HepG2 (cell line): ENCODE measurements around the gene SC5D. TPM values are rescaled to one million over a fixed set of nuclear protein-coding genes. Genes with fewer than 3 reads are reported as not detected.

ENCODE experiments used
- CHCHD3 ChIP-seq: sonication (generic); formaldehyde crosslinking; IDR thresholded peaks from 2 replicates; pipeline ENCODE4 v1.8.0; 2022; ENCODE audit warnings: mild to moderate bottlenecking, missing genetic modification reagents, moderate library complexity
- FOXC1 ChIP-seq: sonication (generic); formaldehyde crosslinking; IDR thresholded peaks from 2 replicates; pipeline ENCODE4 v1.8.0; 2022; ENCODE audit warnings: mild to moderate bottlenecking, missing genetic modification reagents, borderline replicate concordance
- GATAD2A ChIP-seq: IDR thresholded peaks from 2 replicates; pipeline ENCODE4 v1.6.1; 2016
- KDM2A ChIP-seq: sonication (generic); formaldehyde crosslinking; IDR thresholded peaks from 2 replicates; pipeline ENCODE4 v1.4.0; 2020; ENCODE audit warnings: low read depth, missing genetic modification reagents, borderline replicate concordance
- NFIC ChIP-seq: IDR thresholded peaks from 2 replicates; pipeline ENCODE4 v1.6.1; 2012; ENCODE audit warnings: mild to moderate bottlenecking, low read length, inconsistent platforms
- XBP1 ChIP-seq: sonication (generic); formaldehyde crosslinking; IDR thresholded peaks from 2 replicates; pipeline ENCODE4 v1.5.0; 2020; ENCODE audit warnings: missing genetic modification reagents
- ZFP36L1 ChIP-seq: sonication (generic); formaldehyde crosslinking; IDR thresholded peaks from 2 replicates; pipeline ENCODE4 v1.8.0; 2022; ENCODE audit warnings: mild to moderate bottlenecking, missing genetic modification reagents, moderate library complexity
- ZNF235 ChIP-seq: sonication (generic); formaldehyde crosslinking; IDR thresholded peaks from 2 replicates; pipeline ENCODE4 v1.8.1; 2023; ENCODE audit warnings: mild to moderate bottlenecking, missing genetic modification reagents, borderline replicate concordance
- ZNF512 ChIP-seq: sonication (generic); formaldehyde crosslinking; IDR thresholded peaks from 2 replicates; pipeline ENCODE4 v1.4.0; 2020; ENCODE audit warnings: mild to moderate bottlenecking, missing genetic modification reagents
- ZNF556 ChIP-seq: sonication (generic); formaldehyde crosslinking; IDR thresholded peaks from 2 replicates; pipeline ENCODE4 v1.4.0; 2020; ENCODE audit warnings: mild to moderate bottlenecking, missing genetic modification reagents, borderline replicate concordance
- polyA plus RNA-seq, 8 experiments: library from polyadenylated mRNA; depleted of rRNA in 3 of 8; stranded (reverse) in 7 of 8; unstranded in 1 of 8; fragments of >200 nt; fragmentation: Illumina TruSeq in 4 of 8; extraction: Trizol in 4 of 8; gene quantifications; 2 replicates each; pipeline versions ENCODE4 v1.2.1 to v1.2.3, GENCODE V29; 2011 to 2016; ENCODE audit warnings: low read depth in 4 of 8, missing spikeins in 1 of 8, mixed read lengths in 1 of 8; ENCODE audit not compliant: insufficient read depth in 1 of 8
- total RNA-seq, 5 experiments: library from RNA; depleted of rRNA; stranded (reverse); fragments of >200 nt; fragmentation: Illumina TruSeq; extraction: Trizol; gene quantifications; 2 replicates each; pipeline ENCODE4 v1.2.3, GENCODE V29; 2016; ENCODE audit warnings: low read depth in 1 of 5
- TF ChIP-seq, protein P1 (sequence below), 2 experiments: fragments of 450-650 bp in 1 of 2; sonication (generic) in 1 of 2; formaldehyde crosslinking in 1 of 2; IDR thresholded peaks; 2 replicates each; pipeline versions ENCODE4 v1.6.1 to v1.8.0; 2016 to 2022; ENCODE audit warnings: antibody characterized with exemption in 1 of 2, mild to moderate bottlenecking in 1 of 2, missing genetic modification reagents in 1 of 2
- TF ChIP-seq, protein P2 (sequence below): sonication (generic); formaldehyde crosslinking; IDR thresholded peaks from 2 replicates; pipeline ENCODE4 v1.5.1; 2020; ENCODE audit warnings: mild to moderate bottlenecking, missing genetic modification reagents

Gene SC5D
- total and polyA plus RNA-seq, 2 of the 13 experiments (the other 11 are each of a cell fraction or from before 2014, with no cell fraction given) = 84.4 to 155 TPM

DNA sequence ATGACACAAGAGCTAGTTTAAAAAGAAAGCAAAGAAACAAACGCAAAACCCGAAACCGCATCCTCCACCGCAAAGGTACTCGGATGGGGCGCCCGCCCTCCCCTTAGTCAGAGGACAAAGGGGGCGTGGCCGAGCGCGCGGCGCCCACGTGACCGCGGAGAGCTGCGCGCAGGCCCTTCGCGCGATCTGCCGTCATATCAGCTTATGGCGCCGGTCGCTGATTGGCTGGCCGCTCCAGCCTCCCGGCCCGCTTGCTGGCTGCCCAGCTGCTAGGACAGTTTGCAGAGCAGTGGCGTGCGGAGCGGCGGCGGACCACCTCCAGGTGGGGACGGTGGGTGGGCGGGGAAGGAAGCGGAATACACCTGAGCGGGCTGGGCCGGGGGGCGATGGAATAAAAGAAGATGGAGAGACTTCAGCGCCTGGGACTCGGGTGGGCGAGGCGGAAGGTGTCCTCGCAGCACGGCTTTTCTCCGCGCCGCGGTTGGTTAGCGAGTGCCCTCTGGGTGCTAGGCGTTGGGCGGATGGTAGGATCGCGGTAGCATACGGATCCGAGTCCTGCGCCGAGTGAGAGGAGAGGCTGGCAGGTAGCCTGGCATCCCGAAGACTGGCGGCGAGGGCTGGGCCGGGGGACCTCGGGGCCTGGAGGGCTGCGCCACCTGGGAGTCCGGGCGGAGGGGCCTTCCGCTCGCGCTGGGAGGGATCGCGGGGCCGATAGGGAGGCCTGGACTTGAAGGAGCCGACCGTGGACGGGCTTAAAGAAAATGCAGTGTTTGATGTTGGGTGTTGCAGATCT lies at the start of gene SC5D (continued):
- TF ChIP-seq, protein P1, sequence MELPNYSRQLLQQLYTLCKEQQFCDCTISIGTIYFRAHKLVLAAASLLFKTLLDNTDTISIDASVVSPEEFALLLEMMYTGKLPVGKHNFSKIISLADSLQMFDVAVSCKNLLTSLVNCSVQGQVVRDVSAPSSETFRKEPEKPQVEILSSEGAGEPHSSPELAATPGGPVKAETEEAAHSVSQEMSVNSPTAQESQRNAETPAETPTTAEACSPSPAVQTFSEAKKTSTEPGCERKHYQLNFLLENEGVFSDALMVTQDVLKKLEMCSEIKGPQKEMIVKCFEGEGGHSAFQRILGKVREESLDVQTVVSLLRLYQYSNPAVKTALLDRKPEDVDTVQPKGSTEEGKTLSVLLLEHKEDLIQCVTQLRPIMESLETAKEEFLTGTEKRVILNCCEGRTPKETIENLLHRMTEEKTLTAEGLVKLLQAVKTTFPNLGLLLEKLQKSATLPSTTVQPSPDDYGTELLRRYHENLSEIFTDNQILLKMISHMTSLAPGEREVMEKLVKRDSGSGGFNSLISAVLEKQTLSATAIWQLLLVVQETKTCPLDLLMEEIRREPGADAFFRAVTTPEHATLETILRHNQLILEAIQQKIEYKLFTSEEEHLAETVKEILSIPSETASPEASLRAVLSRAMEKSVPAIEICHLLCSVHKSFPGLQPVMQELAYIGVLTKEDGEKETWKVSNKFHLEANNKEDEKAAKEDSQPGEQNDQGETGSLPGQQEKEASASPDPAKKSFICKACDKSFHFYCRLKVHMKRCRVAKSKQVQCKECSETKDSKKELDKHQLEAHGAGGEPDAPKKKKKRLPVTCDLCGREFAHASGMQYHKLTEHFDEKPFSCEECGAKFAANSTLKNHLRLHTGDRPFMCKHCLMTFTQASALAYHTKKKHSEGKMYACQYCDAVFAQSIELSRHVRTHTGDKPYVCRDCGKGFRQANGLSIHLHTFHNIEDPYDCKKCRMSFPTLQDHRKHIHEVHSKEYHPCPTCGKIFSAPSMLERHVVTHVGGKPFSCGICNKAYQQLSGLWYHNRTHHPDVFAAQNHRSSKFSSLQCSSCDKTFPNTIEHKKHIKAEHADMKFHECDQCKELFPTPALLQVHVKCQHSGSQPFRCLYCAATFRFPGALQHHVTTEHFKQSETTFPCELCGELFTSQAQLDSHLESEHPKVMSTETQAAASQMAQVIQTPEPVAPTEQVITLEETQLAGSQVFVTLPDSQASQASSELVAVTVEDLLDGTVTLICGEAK (IDR thresholded peaks at IDR 0.05) = no peak
- TF ChIP-seq, protein P1 (CRISPR knock-in tag; IDR thresholded peaks at IDR 0.05) = peak; percentile 75
- TF ChIP-seq XBP1 (CRISPR knock-in tag) (no peak), ZNF556 (peak; percentile 85), NFIC (no peak), CHCHD3 (CRISPR knock-in tag) (no peak), ZFP36L1 (CRISPR knock-in tag) (peak; percentile 82), GATAD2A (no peak), KDM2A (CRISPR knock-in tag) (peak; percentile 90), ZNF235 (CRISPR knock-in tag) (peak; percentile 63; the same call in 1 of the 2 replicates), ZNF512 (CRISPR knock-in tag) (no peak), FOXC1 (CRISPR knock-in tag) (peak; percentile 55; the same call in 1 of the 2 replicates)
- TF ChIP-seq, protein P2, sequence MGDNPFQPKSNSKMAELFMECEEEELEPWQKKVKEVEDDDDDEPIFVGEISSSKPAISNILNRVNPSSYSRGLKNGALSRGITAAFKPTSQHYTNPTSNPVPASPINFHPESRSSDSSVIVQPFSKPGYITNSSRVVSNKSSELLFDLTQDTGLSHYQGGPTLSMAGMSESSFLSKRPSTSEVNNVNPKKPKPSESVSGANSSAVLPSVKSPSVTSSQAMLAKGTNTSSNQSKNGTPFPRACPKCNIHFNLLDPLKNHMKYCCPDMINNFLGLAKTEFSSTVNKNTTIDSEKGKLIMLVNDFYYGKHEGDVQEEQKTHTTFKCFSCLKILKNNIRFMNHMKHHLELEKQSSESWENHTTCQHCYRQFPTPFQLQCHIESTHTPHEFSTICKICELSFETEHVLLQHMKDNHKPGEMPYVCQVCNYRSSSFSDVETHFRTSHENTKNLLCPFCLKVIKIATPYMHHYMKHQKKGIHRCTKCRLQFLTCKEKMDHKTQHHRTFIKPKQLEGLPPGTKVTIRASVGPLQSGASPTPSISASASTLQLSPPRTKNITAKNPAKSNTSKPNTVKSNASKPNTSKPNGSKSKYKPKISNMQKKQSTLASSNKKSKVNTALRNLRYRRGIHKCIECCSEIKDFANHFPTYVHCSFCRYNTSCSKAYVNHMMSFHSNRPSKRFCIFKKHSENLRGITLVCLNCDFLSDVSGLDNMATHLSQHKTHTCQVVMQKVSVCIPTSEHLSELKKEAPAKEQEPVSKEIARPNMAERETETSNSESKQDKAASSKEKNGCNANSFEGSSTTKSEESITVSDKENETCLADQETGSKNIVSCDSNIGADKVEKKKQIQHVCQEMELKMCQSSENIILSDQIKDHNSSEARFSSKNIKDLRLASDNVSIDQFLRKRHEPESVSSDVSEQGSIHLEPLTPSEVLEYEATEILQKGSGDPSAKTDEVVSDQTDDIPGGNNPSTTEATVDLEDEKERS (CRISPR knock-in tag) = peak; percentile 65; the same call in 1 of the 2 replicates
